ENCODE data around the gene PRODH2.
"Not testable (repeated sequence)": the region's sequence is repeated elsewhere in the genome, so short reads cannot be mapped to it uniquely, and the experiment has no call there.

Gene PRODH2

DNA sequence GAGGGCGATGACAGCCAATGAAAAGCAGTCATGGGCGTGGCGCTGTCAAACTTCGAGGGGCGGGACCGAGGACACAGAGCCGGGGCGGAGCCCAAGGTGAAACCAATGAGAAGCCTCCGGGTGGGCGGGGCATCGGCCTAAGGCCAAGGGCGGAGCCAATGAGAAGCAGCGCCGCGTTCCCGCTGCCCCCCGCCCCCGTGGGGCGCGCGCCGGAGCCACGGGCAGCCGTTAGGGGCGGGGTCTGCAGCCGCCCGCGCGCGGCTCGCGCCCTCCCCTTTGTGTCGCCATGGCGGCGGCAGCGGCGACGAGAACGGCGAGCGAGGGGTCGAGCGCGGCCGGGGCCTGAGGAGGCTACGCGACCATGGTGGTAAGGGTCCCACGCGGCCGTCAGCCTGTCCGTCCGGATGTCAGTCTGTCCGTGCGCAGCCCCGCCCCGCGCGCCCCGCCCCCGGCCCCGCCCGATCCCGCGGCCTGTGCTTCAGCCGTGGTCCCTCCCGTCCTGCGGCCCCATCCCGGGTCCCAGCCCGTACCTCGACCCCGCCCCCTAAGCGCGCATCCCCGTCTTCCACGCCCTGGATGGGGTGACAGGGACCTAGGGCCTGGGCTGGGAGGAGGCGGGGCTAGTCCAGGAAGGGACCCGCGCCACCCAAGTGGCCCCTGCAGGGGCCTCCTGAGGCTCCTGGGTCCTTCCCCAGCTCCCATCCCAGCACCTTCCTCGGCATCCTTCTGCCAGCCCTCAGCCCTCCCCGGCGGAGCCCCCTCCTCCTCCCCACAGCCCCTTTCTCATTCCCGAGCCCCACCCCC lies 37.1 kb downstream of the PRODH2 start, which contains the start of gene ARHGAP33:
Gene ARHGAP33 (plus strand): TSS at position 267 of the 804 bp plus-strand sequence. CDS start 95 bp downstream, at position 362.
- peak within 1 kb of the TSS; percentile 97 for H3K4me3 ChIP-seq (ENCODE audit: control insufficient read depth, low read depth, low read length)
- peak; percentile 67 for DNase-seq (ENCODE audit: low read depth)
- no peak for TF ChIP-seq CTCF (IDR thresholded peaks at IDR 0.05; ENCODE audit: control insufficient read depth, insufficient read depth, low read depth, low read length, missing control alignments)

DNA sequence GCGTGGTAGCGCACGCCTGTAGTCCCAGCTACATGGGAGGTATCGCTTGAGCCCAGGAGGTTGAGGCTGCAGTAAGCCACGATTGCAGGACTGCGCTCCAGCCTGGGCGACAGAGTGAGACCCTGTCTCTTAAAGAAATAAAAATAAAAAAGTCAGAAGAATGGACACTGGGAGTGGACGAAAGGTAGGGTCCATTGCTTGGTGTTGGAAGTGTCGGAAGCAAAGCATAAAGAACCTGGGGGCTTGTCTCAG lies 37.7 kb downstream of the PRODH2 start:
- DNase-seq (ENCODE audit: low read depth), result no peak
- peak overlapping the region; percentile 2 for H3K4me3 ChIP-seq (ENCODE audit: control insufficient read depth, low read depth, low read length)
- no peak for TF ChIP-seq CTCF (IDR thresholded peaks at IDR 0.05; ENCODE audit: control insufficient read depth, insufficient read depth, low read depth, low read length, missing control alignments)

GRCh38 chr19:35774274-35775045 lies 38.2 kb downstream of the PRODH2 start:
- H3K4me3 ChIP-seq (ENCODE audit: control insufficient read depth, low read depth, low read length), result no peak overlapping the region
- no peak for TF ChIP-seq CTCF (IDR thresholded peaks at IDR 0.05; ENCODE audit: control insufficient read depth, insufficient read depth, low read depth, low read length, missing control alignments)
- no peak for DNase-seq (ENCODE audit: low read depth)

- no peak for DNase-seq (ENCODE audit: low read depth)
- H3K4me3 ChIP-seq (ENCODE audit: control insufficient read depth, low read depth, low read length), result no peak overlapping the region
- no peak for TF ChIP-seq CTCF (IDR thresholded peaks at IDR 0.05; ENCODE audit: control insufficient read depth, insufficient read depth, low read depth, low read length, missing control alignments)
Observed at GRCh38 chr19:35773020-35773806, 39.4 kb downstream of the PRODH2 start.

DNA sequence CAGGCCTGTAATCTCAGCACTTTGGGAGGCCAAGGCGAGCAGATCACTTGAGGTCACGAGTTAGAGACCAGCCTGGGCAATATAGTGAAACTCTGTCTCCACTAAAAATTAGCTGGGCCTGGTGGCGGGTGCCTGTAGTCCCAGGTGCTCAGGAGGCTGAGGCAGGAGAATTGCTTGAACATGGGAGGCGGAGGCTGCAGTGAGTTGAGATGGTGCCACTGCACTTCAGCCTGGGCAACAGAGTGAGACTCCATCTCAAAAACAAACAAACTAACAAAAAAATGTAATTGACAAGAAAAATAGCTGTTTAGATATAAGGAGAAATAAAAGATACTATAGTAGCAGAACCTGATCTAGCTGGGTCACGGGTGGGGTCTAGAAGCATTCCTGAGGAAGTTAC lies 40.3 kb downstream of the PRODH2 start:
- H3K4me3 ChIP-seq (ENCODE audit: control insufficient read depth, low read depth, low read length); DNase-seq (ENCODE audit: low read depth): not testable (repeated sequence)

GRCh38 chr19:35768082-35768421 lies 44.6 kb downstream of the PRODH2 start:
- DNase-seq (ENCODE audit: low read depth), result no peak

More at GRCh38 chr19:35768082-35768421, 44.6 kb downstream of the PRODH2 start:
- TF ChIP-seq CTCF (IDR thresholded peaks at IDR 0.05; ENCODE audit: control insufficient read depth, insufficient read depth, low read depth, low read length, missing control alignments), result no peak
- H3K4me3 ChIP-seq (ENCODE audit: control insufficient read depth, low read depth, low read length), result no peak overlapping the region

All from AG09309 (cell line).